HUES48 (cell line): ENCODE data around the gene ADCY9.

Experiments
- H3K27ac ChIP-seq: one replicate; pipeline ENCODE4 v1.7.0; 2013; ENCODE audit warnings: low read depth, low read length, inconsistent platforms
- H3K27me3 ChIP-seq: 2 replicates; pipeline ENCODE4 v1.6.1; 2013; ENCODE audit warnings: mild to moderate bottlenecking, low read length; ENCODE audit not compliant: control insufficient read depth, insufficient read depth
- H3K36me3 ChIP-seq: 2 replicates; pipeline ENCODE4 v1.6.1; 2013; ENCODE audit warnings: low read length; ENCODE audit not compliant: control insufficient read depth, insufficient read depth
- H3K4me1 ChIP-seq: 2 replicates; pipeline ENCODE4 v1.6.1; 2013; ENCODE audit warnings: mild to moderate bottlenecking, low read length; ENCODE audit not compliant: control insufficient read depth, insufficient read depth
- H3K4me3 ChIP-seq: 2 replicates; pipeline ENCODE4 v1.5.1; 2013; ENCODE audit warnings: mild to moderate bottlenecking, low read depth, low read length
- H3K9ac ChIP-seq: 2 replicates; pipeline ENCODE4 v1.6.1; 2013; ENCODE audit warnings: mild to moderate bottlenecking, low read depth, low read length, moderate library complexity
- H3K9me3 ChIP-seq: 2 replicates; pipeline ENCODE4 v1.6.1; 2013; ENCODE audit warnings: low read length; ENCODE audit not compliant: control insufficient read depth, insufficient read depth

ADCY9 gene

DNA sequence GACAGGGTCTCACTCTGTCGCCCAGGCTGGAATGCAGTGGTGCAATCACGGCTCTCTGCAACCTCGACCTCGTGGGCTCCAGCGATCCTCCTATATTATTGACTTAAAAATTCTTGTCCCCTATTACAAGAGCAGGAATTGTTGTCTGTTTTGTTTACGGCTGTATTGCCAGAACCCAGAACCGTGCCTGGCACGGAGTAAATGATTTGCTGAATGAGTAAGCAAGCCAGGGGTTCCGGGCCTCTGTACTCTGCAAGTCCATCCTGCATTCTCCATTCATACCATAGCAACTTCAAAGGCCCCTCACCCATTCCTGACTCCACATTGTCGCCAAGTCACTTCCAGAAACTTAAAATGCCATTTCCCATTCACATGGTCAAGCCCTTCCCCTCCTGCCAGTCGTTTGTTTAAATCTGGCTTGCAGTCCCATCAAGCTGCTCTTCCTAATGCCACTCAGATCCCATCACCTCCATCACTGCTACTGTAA, 6.9 kb downstream of the ADCY9 start:
- H3K4me1 ChIP-seq = peaks cover 9% of the 10 kb centered on the region; the same call in 1 of the 2 replicates
- H3K9me3 ChIP-seq = no peaks in the 10 kb centered on the region
- H3K27ac ChIP-seq = no peak overlapping the region
- H3K27me3 ChIP-seq = peaks cover 5% of the 10 kb centered on the region
- no peak overlapping the region for H3K4me3 ChIP-seq
- 0 out of 2 replicates have a peak, but pooled peaks cover 3% of the 10 kb centered on the region for H3K36me3 ChIP-seq
- H3K9ac ChIP-seq = no peak overlapping the region

DNA sequence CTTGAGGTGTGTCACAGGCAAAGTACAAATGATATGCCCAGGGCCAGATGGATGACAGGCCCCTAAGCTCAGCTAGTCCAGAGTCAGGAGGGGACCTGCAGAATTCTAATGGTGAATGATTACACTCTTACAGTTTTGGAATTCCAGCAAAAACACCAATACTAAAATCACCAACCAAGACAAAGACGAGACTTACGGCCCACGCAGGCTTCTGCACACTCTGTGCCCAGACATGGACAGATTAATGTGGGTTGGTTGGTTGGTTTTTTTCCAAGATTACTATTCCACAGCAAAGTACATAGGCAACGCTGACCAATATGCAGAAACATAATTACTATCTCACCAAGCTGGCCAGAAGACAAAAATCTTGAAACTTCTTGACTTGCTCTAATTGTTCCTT, 9.7 kb downstream of the ADCY9 start:
- Histone ChIP-seq H3K36me3 (no peaks in the 10 kb centered on the region), H3K4me1 (peaks cover 3% of the 10 kb centered on the region; the same call in 1 of the 2 replicates), H3K9me3 (no peaks in the 10 kb centered on the region), H3K27ac (no peak overlapping the region), H3K9ac (no peak overlapping the region), H3K4me3 (no peak overlapping the region), H3K27me3 (no peaks in the 10 kb centered on the region)

DNA sequence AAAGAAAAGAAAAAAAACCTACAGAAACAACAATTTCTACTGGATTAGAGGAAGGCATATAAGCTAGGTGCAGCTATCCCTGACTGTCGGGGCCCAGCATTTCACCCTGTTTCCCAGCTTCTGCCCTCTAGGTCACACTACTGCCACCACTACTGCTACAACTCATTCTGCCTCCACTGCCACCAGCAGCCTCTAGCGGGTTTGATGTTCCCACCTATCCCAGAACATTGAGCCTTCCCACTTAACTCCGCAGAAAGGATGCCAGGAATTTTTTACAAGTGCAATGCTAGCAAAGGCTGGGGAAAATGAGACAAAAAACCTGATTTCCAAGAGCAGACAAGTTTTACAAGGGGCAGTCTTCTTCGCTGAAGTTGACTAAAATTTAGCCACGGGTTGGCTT, 10.4 kb downstream of the ADCY9 start:
- Histone ChIP-seq H3K4me3 (no peak overlapping the region), H3K36me3 (no peaks in the 10 kb centered on the region), H3K27me3 (no peaks in the 10 kb centered on the region)

DNA sequence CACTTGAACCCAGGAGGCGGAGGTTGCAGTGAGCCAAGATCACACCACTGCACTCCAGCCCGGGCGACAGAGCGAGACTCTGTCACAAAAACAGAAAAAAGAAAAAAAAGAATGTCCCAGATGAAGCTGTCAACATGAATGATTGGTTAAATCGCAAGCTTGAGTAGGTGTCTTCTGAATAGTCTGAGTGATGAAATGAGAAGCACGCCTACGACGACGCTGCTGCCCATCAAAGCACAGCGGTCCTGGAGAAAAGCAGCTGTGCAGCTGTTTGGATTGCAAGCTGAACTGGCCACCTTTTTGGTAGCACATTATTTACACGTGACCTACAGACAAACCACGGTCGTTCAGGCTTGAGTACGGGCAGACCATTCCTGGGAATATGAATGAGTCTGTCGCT, 12.5 kb downstream of the ADCY9 start:
- no peaks in the 10 kb centered on the region for H3K9me3 ChIP-seq
- H3K4me3 ChIP-seq = no peak overlapping the region
- no peaks in the 10 kb centered on the region for H3K4me1 ChIP-seq
- no peak overlapping the region for H3K9ac ChIP-seq
- H3K36me3 ChIP-seq = no peaks in the 10 kb centered on the region
- no peak overlapping the region for H3K27ac ChIP-seq
- H3K27me3 ChIP-seq = no peaks in the 10 kb centered on the region

More for the DNA sequence above, 10.4 kb downstream of the ADCY9 start:
- no peaks in the 10 kb centered on the region for H3K9me3 ChIP-seq
- peaks cover 3% of the 10 kb centered on the region; the same call in 1 of the 2 replicates for H3K4me1 ChIP-seq
- no peak overlapping the region for H3K27ac ChIP-seq
- H3K9ac ChIP-seq = no peak overlapping the region

DNA sequence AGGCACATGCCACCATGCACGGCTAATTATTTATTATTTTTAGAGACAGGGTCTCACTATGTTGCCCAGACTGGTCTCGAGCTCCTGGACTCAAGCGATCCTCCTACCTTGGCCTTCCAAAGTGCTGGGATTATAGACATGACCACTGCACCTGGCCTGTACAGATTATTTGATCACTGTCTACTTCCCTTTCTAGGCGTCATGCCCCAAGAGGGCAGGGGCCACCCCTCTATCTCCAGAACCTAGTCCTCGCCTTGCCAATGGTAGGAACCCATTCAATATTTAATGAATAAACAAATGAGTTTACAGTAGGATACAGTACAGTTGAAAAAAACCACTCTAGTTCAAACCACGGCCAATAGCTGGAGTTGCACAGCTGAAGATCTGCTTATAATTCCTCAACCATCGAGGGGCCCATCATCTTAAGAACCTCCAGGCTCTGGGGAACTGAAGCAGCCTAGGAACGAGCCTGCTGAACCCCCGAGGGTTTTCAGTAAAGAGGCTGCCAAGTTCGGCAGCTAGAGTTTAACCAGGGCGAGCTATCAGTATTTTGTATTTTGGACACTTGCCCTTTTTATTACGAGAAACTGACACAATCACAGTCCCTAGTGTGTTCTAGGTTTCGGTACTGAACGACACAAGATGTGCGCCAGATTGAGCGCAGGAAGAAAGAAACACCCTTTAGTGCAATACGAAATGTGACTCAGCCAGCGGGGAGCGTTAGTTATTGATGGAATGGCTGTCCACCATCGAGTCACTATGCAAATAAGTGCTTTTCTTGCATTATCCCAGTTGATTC, 14.6 kb downstream of the ADCY9 start:
- H3K4me3 ChIP-seq = no peak overlapping the region
- no peaks in the 10 kb centered on the region for H3K4me1 ChIP-seq
- no peaks in the 10 kb centered on the region for H3K36me3 ChIP-seq
- H3K27ac ChIP-seq = no peak overlapping the region
- H3K27me3 ChIP-seq = no peaks in the 10 kb centered on the region
- H3K9ac ChIP-seq = no peak overlapping the region
- no peaks in the 10 kb centered on the region for H3K9me3 ChIP-seq

- no peaks in the 10 kb centered on the region for H3K27me3 ChIP-seq
- H3K9ac ChIP-seq = no peak overlapping the region
- no peak overlapping the region for H3K4me3 ChIP-seq
- H3K36me3 ChIP-seq = no peaks in the 10 kb centered on the region
- H3K4me1 ChIP-seq = no peaks in the 10 kb centered on the region
- H3K9me3 ChIP-seq = no peaks in the 10 kb centered on the region
- H3K27ac ChIP-seq = no peak overlapping the region
Measured at GRCh38 chr16:4098501-4098900, 17.7 kb downstream of the ADCY9 start.

DNA sequence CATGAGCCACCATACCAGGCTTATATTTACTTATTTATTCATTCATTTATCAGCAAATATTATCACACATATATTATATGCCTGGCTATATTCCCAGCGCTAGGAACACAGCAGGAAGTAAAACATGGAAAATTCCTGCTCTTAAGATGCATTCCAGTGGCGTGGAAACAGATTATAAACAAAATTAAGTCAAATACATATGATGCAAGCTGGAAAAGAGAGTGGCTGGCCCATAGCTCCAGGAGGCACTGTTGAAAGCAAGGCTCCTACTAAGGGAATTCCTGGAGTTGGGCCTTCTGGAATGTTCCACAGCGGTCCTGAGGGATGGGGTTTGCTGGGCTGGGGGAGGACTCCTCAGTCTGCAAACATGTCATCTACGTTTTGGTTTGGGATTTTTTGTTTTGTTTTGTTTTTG, 18.4 kb downstream of the ADCY9 start:
- Histone ChIP-seq H3K27ac (no peak overlapping the region), H3K4me1 (no peaks in the 10 kb centered on the region)

GRCh38 chr16:4096509-4096908, 19.7 kb downstream of the ADCY9 start:
- H3K4me3 ChIP-seq = no peak overlapping the region
- H3K9ac ChIP-seq = no peak overlapping the region
- no peaks in the 10 kb centered on the region for H3K36me3 ChIP-seq
- H3K4me1 ChIP-seq = no peaks in the 10 kb centered on the region
- no peak overlapping the region for H3K27ac ChIP-seq
- H3K9me3 ChIP-seq = no peaks in the 10 kb centered on the region
- H3K27me3 ChIP-seq = no peaks in the 10 kb centered on the region

More for the DNA sequence above, 18.4 kb downstream of the ADCY9 start:
- H3K9me3 ChIP-seq = no peaks in the 10 kb centered on the region
- H3K36me3 ChIP-seq = no peaks in the 10 kb centered on the region
- no peak overlapping the region for H3K4me3 ChIP-seq
- no peak overlapping the region for H3K9ac ChIP-seq
- H3K27me3 ChIP-seq = no peaks in the 10 kb centered on the region

DNA sequence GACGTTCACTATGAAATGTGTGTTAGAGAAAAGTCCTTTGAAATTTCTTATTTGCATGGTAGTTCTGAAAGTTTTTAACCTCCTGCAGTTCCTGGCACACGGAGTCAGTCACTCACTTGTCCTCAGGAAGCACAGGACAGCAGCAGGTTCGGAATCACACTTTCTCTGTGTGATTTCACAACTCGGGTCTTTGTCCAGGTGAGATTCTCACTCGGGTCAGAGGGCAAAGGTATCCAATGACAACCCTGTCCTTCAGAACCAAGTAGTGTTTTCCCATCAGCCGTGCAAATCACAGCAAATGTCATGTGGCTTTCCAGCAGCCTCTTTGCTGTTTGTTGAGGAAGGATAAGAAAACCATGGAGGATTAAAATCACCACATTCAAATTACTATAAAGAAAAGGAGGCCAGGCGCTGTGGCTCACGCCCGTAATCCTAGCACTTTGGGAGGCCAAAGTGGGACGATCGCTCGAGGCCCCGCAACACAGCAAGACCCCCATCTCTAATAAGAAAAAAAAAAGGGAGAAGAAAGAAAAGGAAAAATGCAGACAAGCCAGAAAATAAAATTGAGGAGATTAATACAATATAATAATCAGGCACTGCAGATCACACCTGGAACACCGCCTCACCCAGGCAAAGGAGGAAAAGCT, 22.0 kb downstream of the ADCY9 start:
- H3K4me3 ChIP-seq = no peak overlapping the region
- no peak overlapping the region for H3K27ac ChIP-seq
- H3K36me3 ChIP-seq = no peaks in the 10 kb centered on the region
- H3K27me3 ChIP-seq = no peaks in the 10 kb centered on the region
- no peak overlapping the region for H3K9ac ChIP-seq
- no peaks in the 10 kb centered on the region for H3K9me3 ChIP-seq
- peaks cover 7% of the 10 kb centered on the region; the same call in 1 of the 2 replicates for H3K4me1 ChIP-seq

DNA sequence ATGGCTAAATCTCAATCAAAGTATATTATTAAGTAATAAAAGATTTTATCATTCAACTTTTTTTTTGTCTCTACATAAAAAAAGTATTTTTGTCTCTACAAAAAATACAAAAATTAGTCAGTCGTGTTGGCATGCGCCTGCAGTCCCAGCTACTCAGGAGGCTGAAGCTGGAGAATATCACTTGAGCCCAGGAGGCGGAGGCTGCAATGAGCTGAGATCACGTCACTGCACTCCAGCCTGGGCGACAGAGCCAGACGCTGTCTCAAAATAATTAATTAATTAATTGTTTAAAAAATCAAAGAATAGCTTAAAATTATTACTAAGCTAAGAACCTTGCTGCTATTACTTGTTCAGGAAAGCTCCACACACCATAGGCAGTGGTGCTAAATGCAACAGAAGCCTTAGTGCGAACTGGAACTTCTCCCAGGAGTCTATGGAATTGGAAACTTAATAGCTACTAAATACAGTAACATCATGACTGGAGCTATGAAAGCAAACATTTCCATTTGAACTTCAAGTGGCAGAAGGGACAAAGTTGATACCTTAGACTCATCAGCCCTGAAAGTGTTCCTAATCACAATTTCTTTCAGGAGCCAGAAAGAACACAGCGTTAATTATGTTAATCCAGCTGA, 22.6 kb downstream of the ADCY9 start:
- Histone ChIP-seq H3K27me3 (no peaks in the 10 kb centered on the region), H3K9me3 (no peaks in the 10 kb centered on the region), H3K4me1 (peaks cover 7% of the 10 kb centered on the region; the same call in 1 of the 2 replicates), H3K27ac (no peak overlapping the region), H3K36me3 (no peaks in the 10 kb centered on the region), H3K4me3 (no peak overlapping the region), H3K9ac (no peak overlapping the region)
